ENCODE results near the gene ACSF2. TPM values are rescaled to one million over a fixed set of nuclear protein-coding genes. Genes with fewer than 3 reads are reported as not detected.

ACSF2 gene
- total and polyA plus RNA-seq, 2 of the 13 experiments (the other 11 are each of a cell fraction or from before 2014, with no cell fraction given): 87.3 to 109 TPM

- TF ChIP-seq PREB (CRISPR knock-in tag; IDR thresholded peaks at IDR 0.05) (no peak), ZBTB42 (CRISPR knock-in tag; IDR thresholded peaks at IDR 0.05) (no peak), ZNF326 (CRISPR knock-in tag; IDR thresholded peaks at IDR 0.05; ENCODE audit: borderline replicate concordance) (no peak), ZNF569 (CRISPR knock-in tag; IDR thresholded peaks at IDR 0.05; ENCODE audit: borderline replicate concordance) (no peak), ARHGAP35 (CRISPR knock-in tag; IDR thresholded peaks at IDR 0.05; ENCODE audit: borderline replicate concordance) (no peak), ZNF775 (CRISPR knock-in tag; IDR thresholded peaks at IDR 0.05; ENCODE audit: borderline replicate concordance) (no peak), ZKSCAN5 (CRISPR knock-in tag; IDR thresholded peaks at IDR 0.05) (no peak), YEATS2 (CRISPR knock-in tag; IDR thresholded peaks at IDR 0.05; ENCODE audit: borderline replicate concordance) (peak; percentile 48; the same call in 1 of the 2 replicates), HOXA3 (CRISPR knock-in tag; IDR thresholded peaks at IDR 0.05) (peak; percentile 76), IRF1 (CRISPR knock-in tag; IDR thresholded peaks at IDR 0.05; ENCODE audit: low read depth) (no peak), RBFOX2 (IDR thresholded peaks at IDR 0.05; ENCODE audit: low read depth, low read length) (no peak), ZNF350 (CRISPR knock-in tag; IDR thresholded peaks at IDR 0.05; ENCODE audit: borderline replicate concordance, low read depth) (no peak; the same call in 1 of the 2 replicates), ZNF512B (CRISPR knock-in tag; IDR thresholded peaks at IDR 0.05; ENCODE audit: borderline replicate concordance) (no peak), TBX2 (CRISPR knock-in tag; IDR thresholded peaks at IDR 0.05; ENCODE audit: borderline replicate concordance) (peak; percentile 94), SMAD9 (CRISPR knock-in tag; IDR thresholded peaks at IDR 0.05) (no peak), ZNF557 (CRISPR knock-in tag; IDR thresholded peaks at IDR 0.05) (no peak), PRDM10 (CRISPR knock-in tag; IDR thresholded peaks at IDR 0.05; ENCODE audit: low read depth) (0 out of 2 replicates have a peak, but pooled peaks have one; percentile 22), HMG20B (CRISPR knock-in tag; conservative IDR thresholded peaks at IDR 0.05) (no peak), MAZ (IDR thresholded peaks at IDR 0.05; ENCODE audit: borderline replicate concordance, low read depth, low read length) (no peak), MAZ (CRISPR knock-in tag; IDR thresholded peaks at IDR 0.05; ENCODE audit: low read depth) (peak; percentile 54; the same call in 1 of the 2 replicates)
Measured at GRCh38 chr17:50458701-50459676, 33.0 kb downstream of the ACSF2 start (continued).

Data from HepG2 (cell line).